Coronary artery (tissue), 2 donors: Measurements from ENCODE around the gene PARK7.
A peak's percentile ranks its signal among the peaks of the same experiment; 100 is the strongest.
"Not testable (repeated sequence)": the region's sequence is repeated elsewhere in the genome, so short reads cannot be mapped to it uniquely, and the experiment has no call there.

Experiments
- DNase-seq: peaks from one replicate; pipeline ENCODE4 v3.0.0-alpha.2; 2017; ENCODE audit warnings: low spot score
- H3K27ac ChIP-seq, 2 donors: fragments of 200-600 bp; sonication (generic); one replicate each; pipeline ENCODE4 v1.5.1; 2016 to 2019
- H3K4me3 ChIP-seq: fragments of 200-600 bp; sonication (generic); 2 replicates; pipeline ENCODE4 v1.5.1; 2016; ENCODE audit warnings: mild to moderate bottlenecking, moderate library complexity
- CTCF ChIP-seq: fragments of 200-600 bp; sonication (generic); IDR thresholded peaks from one replicate; pipeline ENCODE4 v1.5.1; 2019; ENCODE audit warnings: antibody characterized with exemption

The PARK7 gene

GRCh38 chr1:7921796-7922195 is 39.7 kb upstream of the PARK7 start:
- DNase-seq, result no peak
- Histone ChIP-seq H3K4me3 (no peak overlapping the region), H3K27ac (peak overlapping the region in 1 of 2 donors; percentile 16)
- no peak for TF ChIP-seq CTCF

- Histone ChIP-seq H3K27ac (peak overlapping the region in 1 of 2 donors; percentile 16), H3K4me3 (no peak overlapping the region)
- no peak for TF ChIP-seq CTCF
- no peak for DNase-seq
Measured at GRCh38 chr1:7922301-7922700, 39.2 kb upstream of the PARK7 start.

GRCh38 chr1:7927061-7927460 is 34.5 kb upstream of the PARK7 start:
- H3K27ac ChIP-seq, H3K4me3 ChIP-seq, DNase-seq: not testable (repeated sequence)

GRCh38 chr1:7928247-7928646 is 33.3 kb upstream of the PARK7 start:
- DNase-seq, result no peak
- no peak for TF ChIP-seq CTCF
- H3K4me3 ChIP-seq, result no peak overlapping the region
- H3K27ac ChIP-seq, result no peak overlapping the region

- no peak overlapping the region for H3K4me3 ChIP-seq
- no peak for DNase-seq
- no peak for TF ChIP-seq CTCF
- no peak overlapping the region for H3K27ac ChIP-seq
Measured at GRCh38 chr1:7929637-7930036, 31.9 kb upstream of the PARK7 start.

- TF ChIP-seq CTCF, result no peak
- H3K4me3 ChIP-seq, result no peak overlapping the region
- DNase-seq, result no peak
- no peak overlapping the region for H3K27ac ChIP-seq
Measured at GRCh38 chr1:7930645-7931445, 30.7 kb upstream of the PARK7 start.

GRCh38 chr1:7931446-7931812 is 30.1 kb upstream of the PARK7 start:
- no peak overlapping the region for H3K4me3 ChIP-seq
- no peak for TF ChIP-seq CTCF
- DNase-seq, result no peak
- H3K27ac ChIP-seq, result no peak overlapping the region
